ENCODE results near the gene DOCK2.

DOCK2 gene

GRCh38 chr5:169905017-169905416 is 267.9 kb downstream of the DOCK2 start:
- peak overlapping the region; percentile 16 for H3K27ac ChIP-seq
- no peaks in the 10 kb centered on the region for H3K9me3 ChIP-seq
- H3K27me3 ChIP-seq = no peaks in the 10 kb centered on the region
- peaks cover 8% of the 10 kb centered on the region for H3K36me3 ChIP-seq
- H3K4me3 ChIP-seq (ENCODE audit: low read depth in 1 of 2, low read length in 1 of 2) = no peak overlapping the region
- no peaks in the 10 kb centered on the region for H3K4me1 ChIP-seq (ENCODE audit: control insufficient read depth in 1 of 2, insufficient read depth in 1 of 2, low read depth in 1 of 2, low read length in 1 of 2)
- TF ChIP-seq, protein P1, sequence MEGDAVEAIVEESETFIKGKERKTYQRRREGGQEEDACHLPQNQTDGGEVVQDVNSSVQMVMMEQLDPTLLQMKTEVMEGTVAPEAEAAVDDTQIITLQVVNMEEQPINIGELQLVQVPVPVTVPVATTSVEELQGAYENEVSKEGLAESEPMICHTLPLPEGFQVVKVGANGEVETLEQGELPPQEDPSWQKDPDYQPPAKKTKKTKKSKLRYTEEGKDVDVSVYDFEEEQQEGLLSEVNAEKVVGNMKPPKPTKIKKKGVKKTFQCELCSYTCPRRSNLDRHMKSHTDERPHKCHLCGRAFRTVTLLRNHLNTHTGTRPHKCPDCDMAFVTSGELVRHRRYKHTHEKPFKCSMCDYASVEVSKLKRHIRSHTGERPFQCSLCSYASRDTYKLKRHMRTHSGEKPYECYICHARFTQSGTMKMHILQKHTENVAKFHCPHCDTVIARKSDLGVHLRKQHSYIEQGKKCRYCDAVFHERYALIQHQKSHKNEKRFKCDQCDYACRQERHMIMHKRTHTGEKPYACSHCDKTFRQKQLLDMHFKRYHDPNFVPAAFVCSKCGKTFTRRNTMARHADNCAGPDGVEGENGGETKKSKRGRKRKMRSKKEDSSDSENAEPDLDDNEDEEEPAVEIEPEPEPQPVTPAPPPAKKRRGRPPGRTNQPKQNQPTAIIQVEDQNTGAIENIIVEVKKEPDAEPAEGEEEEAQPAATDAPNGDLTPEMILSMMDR (IDR thresholded peaks at IDR 0.05) = no peak

DNA sequence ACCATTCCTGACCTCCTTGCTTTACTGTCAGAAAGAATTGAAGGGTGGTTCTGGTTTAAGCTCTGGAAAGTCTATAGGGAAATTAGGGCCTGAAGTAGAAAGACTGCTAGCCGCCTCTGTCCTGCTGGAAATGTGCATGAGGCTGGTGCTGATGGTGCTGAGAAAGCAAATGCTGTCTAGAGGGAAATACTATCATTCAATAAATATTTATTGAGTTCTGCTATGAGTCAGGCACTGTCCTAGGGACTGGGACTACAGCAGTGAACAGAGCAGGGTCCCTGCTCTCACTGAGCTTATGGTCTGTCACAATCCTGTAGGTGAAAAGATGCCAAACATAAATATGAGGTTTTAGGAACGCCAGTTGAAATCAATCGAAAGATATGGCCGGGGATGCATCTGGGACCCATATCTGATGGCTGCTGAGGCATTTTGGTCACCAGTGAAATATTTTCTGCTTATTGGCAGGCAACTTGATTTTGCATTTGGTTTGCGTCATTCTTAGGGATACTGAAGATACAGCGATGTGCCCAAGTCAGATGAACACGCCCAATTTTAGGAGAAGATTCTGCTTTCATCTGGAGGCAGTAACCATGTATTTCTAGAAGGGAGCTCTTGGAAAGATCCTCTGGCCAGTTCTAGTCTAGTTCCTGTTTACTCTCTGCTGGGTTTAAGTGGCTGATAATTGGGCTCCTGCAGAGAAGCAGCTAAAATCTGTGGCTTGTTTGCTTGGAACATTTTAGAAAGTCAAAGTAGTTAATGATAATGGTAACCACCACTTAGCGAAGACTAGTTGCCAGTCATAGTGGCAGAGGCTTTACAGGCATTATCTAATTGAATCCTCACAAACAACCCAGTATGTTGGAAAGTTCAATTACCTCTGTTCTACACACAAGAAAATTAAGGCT is 269.9 kb downstream of the DOCK2 start:
- H3K27me3 ChIP-seq = no peaks in the 10 kb centered on the region
- H3K36me3 ChIP-seq = peaks cover 8% of the 10 kb centered on the region
- H3K27ac ChIP-seq = peak overlapping the region; percentile 2
- H3K4me3 ChIP-seq (ENCODE audit: low read depth in 1 of 2, low read length in 1 of 2) = no peak overlapping the region
- peaks cover 2 to 9% of the 10 kb centered on the region in 2 experiments for H3K4me1 ChIP-seq (ENCODE audit: control insufficient read depth in 1 of 2, insufficient read depth in 1 of 2, low read depth in 1 of 2, low read length in 1 of 2)
- H3K9me3 ChIP-seq = no peaks in the 10 kb centered on the region
- TF ChIP-seq, protein P1 (IDR thresholded peaks at IDR 0.05) = no peak

DNA sequence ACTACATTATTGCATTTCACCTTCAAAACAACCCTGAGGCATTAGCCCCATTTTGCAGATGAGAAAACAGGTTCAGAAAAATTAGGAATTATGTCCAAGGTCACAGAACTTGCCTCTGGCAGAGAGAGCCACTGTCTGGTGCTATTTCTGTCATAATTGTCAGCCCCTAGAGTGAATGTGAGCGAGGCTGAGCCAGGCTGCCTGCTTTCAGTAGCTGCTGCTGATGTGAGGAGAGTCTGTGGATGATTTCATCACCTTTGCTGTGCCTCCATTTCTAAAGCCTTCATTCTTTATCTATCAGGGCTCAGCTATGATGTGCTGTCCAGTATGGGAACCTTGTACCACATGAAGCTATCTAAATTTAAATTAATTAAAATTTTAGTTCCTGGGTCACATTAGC is 271.8 kb downstream of the DOCK2 start:
- Histone ChIP-seq H3K27me3 (no peaks in the 10 kb centered on the region), H3K27ac (no peak overlapping the region), H3K4me3 (ENCODE audit: low read depth in 1 of 2, low read length in 1 of 2) (no peak overlapping the region), H3K4me1 (ENCODE audit: control insufficient read depth in 1 of 2, insufficient read depth in 1 of 2, low read depth in 1 of 2, low read length in 1 of 2) (peaks cover 7 to 9% of the 10 kb centered on the region in 2 experiments), H3K36me3 (peaks cover 8% of the 10 kb centered on the region), H3K9me3 (no peaks in the 10 kb centered on the region)
- TF ChIP-seq, protein P1 (IDR thresholded peaks at IDR 0.05) = no peak

GRCh38 chr5:169909945-169910344 is 272.9 kb downstream of the DOCK2 start:
- no peaks in the 10 kb centered on the region for H3K27me3 ChIP-seq
- no peak overlapping the region for H3K27ac ChIP-seq
- peaks cover 7 to 9% of the 10 kb centered on the region in 2 experiments for H3K4me1 ChIP-seq (ENCODE audit: control insufficient read depth in 1 of 2, insufficient read depth in 1 of 2, low read depth in 1 of 2, low read length in 1 of 2)
- H3K4me3 ChIP-seq (ENCODE audit: low read depth in 1 of 2, low read length in 1 of 2) = no peak overlapping the region
- TF ChIP-seq, protein P1 (IDR thresholded peaks at IDR 0.05) = no peak
- H3K36me3 ChIP-seq = peaks cover 8% of the 10 kb centered on the region
- no peaks in the 10 kb centered on the region for H3K9me3 ChIP-seq

DNA sequence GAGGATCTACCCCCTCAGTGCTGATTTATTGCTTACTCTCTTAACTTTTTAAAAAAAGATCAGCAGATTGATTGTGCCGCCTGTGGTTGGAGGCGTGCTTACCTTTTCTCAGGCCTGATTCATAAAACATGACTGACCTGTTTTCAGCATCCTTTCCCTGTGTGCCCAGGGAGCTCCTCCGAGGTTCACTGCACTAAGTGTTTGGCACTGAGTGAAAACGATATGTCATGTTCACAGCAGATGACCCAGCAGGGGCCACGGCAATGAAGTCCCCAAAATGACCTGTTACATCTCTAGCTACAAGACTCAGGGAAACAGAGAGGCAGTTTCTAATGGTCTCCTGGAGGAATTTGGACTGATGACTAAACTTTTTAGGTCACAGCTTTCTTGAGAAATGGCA is 273.3 kb downstream of the DOCK2 start:
- Histone ChIP-seq H3K4me3 (ENCODE audit: low read depth in 1 of 2, low read length in 1 of 2) (no peak overlapping the region), H3K27ac (no peak overlapping the region), H3K9me3 (no peaks in the 10 kb centered on the region), H3K4me1 (ENCODE audit: control insufficient read depth in 1 of 2, insufficient read depth in 1 of 2, low read depth in 1 of 2, low read length in 1 of 2) (peaks cover 7 to 9% of the 10 kb centered on the region in 2 experiments), H3K36me3 (peaks cover 8% of the 10 kb centered on the region), H3K27me3 (no peaks in the 10 kb centered on the region)
- TF ChIP-seq, protein P1 (IDR thresholded peaks at IDR 0.05) = no peak
